ENCODE data around the gene SLC2A5.

Gene SLC2A5

GRCh38 chr1:9108056-9108665 is 38.7 kb upstream of the SLC2A5 start:
- H3K4me3 ChIP-seq (replicated peaks; ENCODE audit: insufficient read depth, low read length), result no peak overlapping the region
- H3K27ac ChIP-seq (replicated peaks), result no peak overlapping the region
- no peaks in the 10 kb centered on the region for H3K27me3 ChIP-seq (ENCODE audit: insufficient read depth, poor library complexity, severe bottlenecking)
- no peak for TF ChIP-seq GABPA (IDR thresholded peaks at IDR 0.05; ENCODE audit: low read depth)
- TF ChIP-seq REST (IDR thresholded peaks at IDR 0.05; ENCODE audit: insufficient replicate concordance, low read depth), result no peak
- no peak for TF ChIP-seq POLR2AphosphoS5 (IDR thresholded peaks at IDR 0.05; ENCODE audit: low read depth)
- TF ChIP-seq CTCF (IDR thresholded peaks at IDR 0.05; ENCODE audit: insufficient read depth, low read length), result no peak
- no peak for TF ChIP-seq SPI1 (IDR thresholded peaks at IDR 0.05; ENCODE audit: borderline replicate concordance, low read depth)
- DNase-seq (ENCODE audit: low read depth in 1 of 2, low spot score in 1 of 2), result no peak

- Histone ChIP-seq H3K4me3 (replicated peaks; ENCODE audit: insufficient read depth, low read length) (no peak overlapping the region), H3K27me3 (ENCODE audit: insufficient read depth, poor library complexity, severe bottlenecking) (no peaks in the 10 kb centered on the region), H3K27ac (replicated peaks) (no peak overlapping the region)
- TF ChIP-seq GABPA (IDR thresholded peaks at IDR 0.05; ENCODE audit: low read depth) (no peak), SPI1 (IDR thresholded peaks at IDR 0.05; ENCODE audit: borderline replicate concordance, low read depth) (no peak), REST (IDR thresholded peaks at IDR 0.05; ENCODE audit: insufficient replicate concordance, low read depth) (no peak), POLR2AphosphoS5 (IDR thresholded peaks at IDR 0.05; ENCODE audit: low read depth) (no peak), CTCF (IDR thresholded peaks at IDR 0.05; ENCODE audit: insufficient read depth, low read length) (no peak)
- no peak for DNase-seq (ENCODE audit: low read depth in 1 of 2, low spot score in 1 of 2)
Measured at GRCh38 chr1:9107136-9107535, 37.7 kb upstream of the SLC2A5 start.

GRCh38 chr1:9106286-9106685 is 36.9 kb upstream of the SLC2A5 start:
- no peak overlapping the region for H3K4me3 ChIP-seq (replicated peaks; ENCODE audit: insufficient read depth, low read length)
- TF ChIP-seq CTCF (IDR thresholded peaks at IDR 0.05; ENCODE audit: insufficient read depth, low read length), result no peak
- TF ChIP-seq SPI1 (IDR thresholded peaks at IDR 0.05; ENCODE audit: borderline replicate concordance, low read depth), result no peak
- TF ChIP-seq POLR2AphosphoS5 (IDR thresholded peaks at IDR 0.05; ENCODE audit: low read depth), result no peak
- TF ChIP-seq REST (IDR thresholded peaks at IDR 0.05; ENCODE audit: insufficient replicate concordance, low read depth), result no peak
- no peaks in the 10 kb centered on the region for H3K27me3 ChIP-seq (ENCODE audit: insufficient read depth, poor library complexity, severe bottlenecking)
- H3K27ac ChIP-seq (replicated peaks), result no peak overlapping the region
- DNase-seq (ENCODE audit: low read depth in 1 of 2, low spot score in 1 of 2), result no peak

Data from HL-60 (cell line).